Measurements from ENCODE around the gene HYAL2.

The HYAL2 gene

GRCh38 chr3:50304601-50305000 lies 17.9 kb downstream of the HYAL2 start:
- no peak for TF ChIP-seq CTCF (IDR thresholded peaks at IDR 0.05; ENCODE audit: low read depth, low read length)
- DNase-seq (ENCODE audit: extremely low read depth, low read depth): no peak

- DNase-seq (ENCODE audit: extremely low read depth, low read depth): no peak
- TF ChIP-seq CTCF (IDR thresholded peaks at IDR 0.05; ENCODE audit: low read depth, low read length): no peak; the same call in 1 of the 2 replicates
These were observed 19.3 kb downstream of the HYAL2 start, which contains the start of gene HYAL1 for GRCh38 chr3:50303013-50303815. TSS of gene HYAL1 (minus strand) at chr3:50303574. CDS start at chr3:50302956, 618 bp downstream.

DNA sequence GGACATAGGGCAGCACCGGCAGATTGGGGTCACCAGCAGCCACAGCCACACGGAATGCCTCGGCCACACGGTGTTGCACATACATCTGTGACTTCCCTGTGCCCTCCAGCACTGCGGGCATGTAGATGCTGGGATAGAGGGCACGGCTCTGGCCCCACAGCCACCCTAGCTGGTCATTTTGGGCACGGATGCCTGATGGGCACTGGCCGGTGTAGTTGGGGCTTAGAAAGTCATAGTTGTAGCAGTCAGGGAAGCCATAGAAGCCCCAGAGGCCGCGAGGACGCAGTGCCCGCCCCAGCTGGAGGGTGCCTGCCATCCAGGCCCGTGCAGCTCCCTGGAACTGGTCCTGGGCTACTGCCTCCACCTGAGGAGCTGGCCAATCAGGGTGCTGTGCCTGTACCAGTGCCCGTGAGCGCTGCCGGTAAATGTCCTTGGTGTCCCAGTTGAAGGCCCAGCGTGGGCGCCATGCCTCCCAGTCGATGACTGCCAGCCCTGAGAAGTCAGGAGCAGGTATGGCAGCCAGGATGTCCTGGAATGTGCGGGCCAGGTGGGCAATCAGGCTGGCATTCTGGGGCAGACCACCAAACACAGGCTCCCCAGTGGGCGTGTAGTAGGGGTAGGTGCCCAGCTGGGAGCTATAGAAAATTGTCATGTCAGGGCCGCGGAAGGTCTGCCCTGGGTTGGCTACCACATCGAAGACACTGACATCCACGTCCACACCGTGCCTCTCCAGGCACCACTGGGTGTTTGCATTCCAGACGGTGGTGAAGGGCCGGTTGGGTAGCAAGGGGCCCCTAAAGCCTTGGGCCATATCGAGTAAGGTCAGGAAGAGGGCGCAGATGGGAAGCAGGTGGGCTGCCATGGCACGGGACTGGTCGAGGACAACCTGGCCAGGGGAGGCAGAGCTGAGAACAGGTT lies 20.2 kb downstream of the HYAL2 start:
- no peak for DNase-seq (ENCODE audit: extremely low read depth, low read depth)
- TF ChIP-seq CTCF (IDR thresholded peaks at IDR 0.05; ENCODE audit: low read depth, low read length): no peak

- TF ChIP-seq CTCF (IDR thresholded peaks at IDR 0.05; ENCODE audit: low read depth, low read length): no peak
- DNase-seq (ENCODE audit: extremely low read depth, low read depth): no peak
These were observed 21.8 kb downstream of the HYAL2 start for GRCh38 chr3:50300681-50301254.

DNA sequence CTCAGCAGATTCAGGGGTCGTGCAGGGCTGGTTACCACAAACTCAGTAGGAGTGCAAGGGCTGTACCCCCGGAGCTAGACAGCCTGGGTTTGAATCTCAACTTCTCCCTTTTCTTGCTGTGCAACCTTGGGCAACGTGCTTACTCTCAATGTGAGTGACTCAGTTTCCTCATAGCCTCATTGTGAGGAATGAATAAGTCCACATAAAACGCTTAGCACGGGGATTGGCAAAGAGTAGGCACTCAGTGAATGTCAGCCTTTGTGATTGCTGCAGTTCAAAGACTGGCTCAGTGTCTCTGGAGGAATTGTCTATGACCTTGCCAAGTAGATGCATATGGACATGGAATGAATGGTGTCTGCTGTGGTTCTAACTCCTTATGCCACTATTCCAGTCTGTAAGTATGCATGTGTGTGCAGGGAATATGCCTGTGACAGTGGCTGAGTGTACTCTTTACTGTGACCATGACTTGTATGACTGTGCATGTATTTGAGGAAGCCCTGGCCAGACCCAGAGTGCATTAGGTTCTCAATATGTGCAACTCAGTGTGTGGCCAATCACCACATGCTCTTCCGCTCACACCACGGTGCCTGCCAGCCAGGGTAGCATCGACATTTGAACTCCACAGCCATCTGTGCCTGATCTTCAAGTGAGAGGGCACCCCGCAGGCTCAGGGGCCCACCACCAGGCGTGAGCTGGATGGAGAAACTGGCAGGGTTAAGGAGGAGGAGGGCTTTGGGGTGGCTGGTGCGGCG lies 22.4 kb downstream of the HYAL2 start:
- TF ChIP-seq CTCF (IDR thresholded peaks at IDR 0.05; ENCODE audit: low read depth, low read length): no peak
- no peak for DNase-seq (ENCODE audit: extremely low read depth, low read depth)

DNA sequence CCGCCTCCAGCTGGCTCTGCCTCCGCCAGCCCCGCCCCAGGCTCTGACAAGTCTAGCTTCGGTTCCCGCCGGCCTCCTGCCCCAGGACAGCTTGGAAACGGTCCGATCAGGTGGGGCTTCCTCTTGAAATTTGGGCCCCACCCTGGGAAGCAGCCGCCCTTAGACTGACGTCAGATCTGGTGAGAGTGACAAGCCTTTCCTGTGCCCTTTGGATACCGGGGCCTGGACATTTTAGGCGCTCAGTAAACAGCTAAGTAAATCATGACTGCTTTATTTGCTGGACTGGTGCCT lies 23.0 kb downstream of the HYAL2 start:
- DNase-seq (ENCODE audit: extremely low read depth, low read depth): no peak
- TF ChIP-seq CTCF (IDR thresholded peaks at IDR 0.05; ENCODE audit: low read depth, low read length): no peak
